Spleen (tissue), 11 donors: ENCODE measurements around the gene ASB10. TPM values are rescaled to one million over a fixed set of nuclear protein-coding genes. Genes with fewer than 3 reads are reported as not detected.
A peak's percentile ranks its signal among the peaks of the same experiment; 100 is the strongest.

Experiments used
- DNase-seq: peaks from one replicate; pipeline ENCODE4 v3.0.0-alpha.2; 2020
- H3K27ac ChIP-seq, 8 donors: fragments of 200-600 bp; sonication (generic) in 7 of 8; 1 replicate in 4 of 8; 2 replicates in 4 of 8; pipeline versions ENCODE4 v1.5.0 to v1.8.0; 2016 to 2021; ENCODE audit warnings: inconsistent platforms in 4 of 8, mild to moderate bottlenecking in 4 of 8, moderate library complexity in 1 of 8
- H3K27me3 ChIP-seq, 7 donors: fragments of 200-600 bp; sonication (generic) in 6 of 7; replicated peaks in 1 of 7; 1 replicate in 4 of 7; 2 replicates in 3 of 7; pipeline versions ENCODE4 v1.5.0 to v1.8.0; 2016 to 2021; ENCODE audit warnings: inconsistent platforms in 3 of 7, mild to moderate bottlenecking in 1 of 7
- H3K36me3 ChIP-seq, 6 donors: fragments of 200-600 bp; sonication (generic) in 5 of 6; 1 replicate in 4 of 6; 2 replicates in 2 of 6; pipeline versions ENCODE4 v1.5.0 to v1.8.0; 2016 to 2021; ENCODE audit warnings: inconsistent platforms in 2 of 6
- H3K4me1 ChIP-seq, 6 donors: fragments of 200-600 bp; sonication (generic) in 5 of 6; 1 replicate in 3 of 6; 2 replicates in 3 of 6; pipeline versions ENCODE4 v1.5.0 to v1.8.0; 2016 to 2021; ENCODE audit warnings: inconsistent platforms in 3 of 6
- H3K4me3 ChIP-seq, 8 donors: fragments of 200-600 bp; sonication (generic) in 7 of 8; 1 replicate in 4 of 8; 2 replicates in 4 of 8; pipeline versions ENCODE4 v1.5.0 to v1.8.0; 2016 to 2021; ENCODE audit warnings: inconsistent platforms in 4 of 8, mild to moderate bottlenecking in 4 of 8, moderate library complexity in 2 of 8
- H3K9me3 ChIP-seq, 8 donors: fragments of 200-600 bp; sonication (generic) in 7 of 8; 1 replicate in 4 of 8; 2 replicates in 4 of 8; pipeline versions ENCODE4 v1.5.0 to v1.8.0; 2016 to 2021; ENCODE audit warnings: inconsistent platforms in 4 of 8
- POLR2A ChIP-seq, 3 donors: fragments of 450-650 bp; IDR thresholded peaks; one replicate each; pipeline ENCODE4 v1.5.1; 2017; ENCODE audit warnings: antibody characterized with exemption in 3 of 3, mild to moderate bottlenecking in 1 of 3
- POLR2AphosphoS5 ChIP-seq, 3 donors: sonication (generic); formaldehyde crosslinking; IDR thresholded peaks; one replicate each; pipeline ENCODE4 v1.5.1; 2017; ENCODE audit warnings: antibody characterized with exemption in 3 of 3
- WGBS, 5 donors: extraction: QIAGEN DNeasy Blood & Tissue Kit in 3 of 5; methylation state at CpG; one replicate each; pipeline versions ENCODE4 v1.1.5 to v1.1.7; 2013 to 2018; 5-methylcytosine and 5-hydroxymethylcytosine counted together
- intact Hi-C: fragments of 100-400 bp; cut with DNase I; formaldehyde crosslinking; loops from one replicate; pipeline ENCODE4 v1.15.0; 2023; ENCODE audit warnings: low total_unique reads
- polyA plus RNA-seq, 3 donors: library from polyadenylated mRNA; stranded (reverse); fragments of 200-250 nt; gene quantifications; one replicate each; pipeline ENCODE4 v1.2.1, GENCODE V29; 2013
- total RNA-seq, 7 donors: library from RNA; depleted of rRNA in 3 of 7; stranded (reverse); fragments of >200 nt in 3 of 7; fragmentation: NEBNext Ultra II Directional in 4 of 7; extraction: Animal tissue kit (Norgen Biotek cat#: 25700) in 4 of 7; gene quantifications; one replicate each; pipeline versions ENCODE4 v1.1.0 to v1.2.1, GENCODE V29; 2016 to 2021
- TF ChIP-seq, protein P1 (sequence below), 11 experiments: fragments of 200-600 bp in 7 of 11; fragments of 450-650 bp in 4 of 11; sonication (generic) in 4 of 11; IDR thresholded peaks in 8 of 11; conservative IDR thresholded peaks in 3 of 11; 1 replicate in 7 of 11; 2 replicates in 4 of 11; pipeline versions ENCODE4 v1.4.0 to v1.8.0; 2016 to 2021; ENCODE audit warnings: antibody characterized with exemption in 11 of 11, inconsistent platforms in 4 of 11, mild to moderate bottlenecking in 1 of 11
- donor health status: healthy with polysubstance abuse.
- donor health status: DM: no; HTN: no; CAD: no; lungs with moderate emphysema.
- donor health status: DM: no; HTN: no; CAD: no.
- donor health status: Bipolar disorder and iron deficiency.
- donor health status: healthy.
- donor health status: DM: no; HTN: no; CAD: no.
- donor health status: DM: yes; HTN: yes; CAD: no.

Gene ASB10
- total and polyA plus RNA-seq, 10 donors = not detected

DNA sequence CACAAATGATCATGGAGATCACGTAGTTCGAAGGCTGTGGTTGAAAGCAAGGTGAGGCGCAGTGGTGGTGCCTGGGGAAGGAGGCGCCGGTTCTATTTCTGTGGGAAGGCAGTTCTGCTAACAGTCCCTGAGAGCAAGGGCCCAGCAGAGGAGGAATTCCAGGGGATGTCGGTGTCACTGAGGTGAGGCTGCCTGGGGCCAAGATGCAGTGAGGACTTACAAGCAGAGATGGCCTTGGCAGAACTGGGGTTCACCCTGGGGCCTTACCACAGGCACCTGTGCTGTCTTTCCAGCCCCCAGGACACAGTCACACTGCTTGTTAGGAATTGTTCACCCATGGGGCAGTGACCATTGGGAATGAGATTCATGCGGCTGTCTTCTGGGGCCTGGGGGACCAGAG is 46.2 kb downstream of the ASB10 start:
- intact Hi-C loops = no loop called here
- no peak overlapping the region for H3K4me3 ChIP-seq
- DNase-seq = no peak
- H3K27ac ChIP-seq = no peak overlapping the region
- H3K4me1 ChIP-seq = peaks cover 0 to 6% (median under 1%) of the 10 kb centered on the region in 6 donors
- no peaks in the 10 kb centered on the region for H3K27me3 ChIP-seq
- no peaks in the 10 kb centered on the region for H3K9me3 ChIP-seq
- peaks cover 0 to 97% (median 35%) of the 10 kb centered on the region in 6 donors for H3K36me3 ChIP-seq
- 92 to 99% (median 97%) methylated on average over 7 of the region's 7 CpGs for WGBS, 5 donors
- TF ChIP-seq, protein P1, sequence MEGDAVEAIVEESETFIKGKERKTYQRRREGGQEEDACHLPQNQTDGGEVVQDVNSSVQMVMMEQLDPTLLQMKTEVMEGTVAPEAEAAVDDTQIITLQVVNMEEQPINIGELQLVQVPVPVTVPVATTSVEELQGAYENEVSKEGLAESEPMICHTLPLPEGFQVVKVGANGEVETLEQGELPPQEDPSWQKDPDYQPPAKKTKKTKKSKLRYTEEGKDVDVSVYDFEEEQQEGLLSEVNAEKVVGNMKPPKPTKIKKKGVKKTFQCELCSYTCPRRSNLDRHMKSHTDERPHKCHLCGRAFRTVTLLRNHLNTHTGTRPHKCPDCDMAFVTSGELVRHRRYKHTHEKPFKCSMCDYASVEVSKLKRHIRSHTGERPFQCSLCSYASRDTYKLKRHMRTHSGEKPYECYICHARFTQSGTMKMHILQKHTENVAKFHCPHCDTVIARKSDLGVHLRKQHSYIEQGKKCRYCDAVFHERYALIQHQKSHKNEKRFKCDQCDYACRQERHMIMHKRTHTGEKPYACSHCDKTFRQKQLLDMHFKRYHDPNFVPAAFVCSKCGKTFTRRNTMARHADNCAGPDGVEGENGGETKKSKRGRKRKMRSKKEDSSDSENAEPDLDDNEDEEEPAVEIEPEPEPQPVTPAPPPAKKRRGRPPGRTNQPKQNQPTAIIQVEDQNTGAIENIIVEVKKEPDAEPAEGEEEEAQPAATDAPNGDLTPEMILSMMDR (IDR thresholded peaks at IDR 0.05 in 8 of 11, conservative IDR thresholded peaks at IDR 0.05 in 3 of 11) = no peak
- TF ChIP-seq POLR2A (IDR thresholded peaks at IDR 0.05) (no peak), POLR2AphosphoS5 (IDR thresholded peaks at IDR 0.05) (no peak)

GRCh38 chr7:151139791-151140190 is 47.3 kb downstream of the ASB10 start:
- H3K27me3 ChIP-seq = no peaks in the 10 kb centered on the region
- DNase-seq = peak; percentile 46
- TF ChIP-seq, protein P1 (IDR thresholded peaks at IDR 0.05 in 8 of 11, conservative IDR thresholded peaks at IDR 0.05 in 3 of 11) = no peak
- no peak for TF ChIP-seq POLR2AphosphoS5 (IDR thresholded peaks at IDR 0.05)
- no peak for TF ChIP-seq POLR2A (IDR thresholded peaks at IDR 0.05)
- 89 to 93% (median 93%) methylated on average over 9 of the region's 9 CpGs for WGBS, 5 donors
- H3K4me3 ChIP-seq = no peak overlapping the region
- H3K4me1 ChIP-seq = peaks cover 0 to 11% (median 2%) of the 10 kb centered on the region in 6 donors
- intact Hi-C loops = no loop called here
- no peaks in the 10 kb centered on the region for H3K9me3 ChIP-seq
- H3K27ac ChIP-seq = no peak overlapping the region
- peaks cover 0 to 100% (median 44%) of the 10 kb centered on the region in 6 donors for H3K36me3 ChIP-seq

GRCh38 chr7:151139071-151139790 is 47.8 kb downstream of the ASB10 start:
- H3K4me1 ChIP-seq = peaks cover 0 to 11% (median 2%) of the 10 kb centered on the region in 6 donors
- H3K9me3 ChIP-seq = no peaks in the 10 kb centered on the region
- TF ChIP-seq POLR2A (IDR thresholded peaks at IDR 0.05) = no peak
- TF ChIP-seq, protein P1 (IDR thresholded peaks at IDR 0.05 in 8 of 11, conservative IDR thresholded peaks at IDR 0.05 in 3 of 11) = no peak
- no peak for TF ChIP-seq POLR2AphosphoS5 (IDR thresholded peaks at IDR 0.05)
- H3K4me3 ChIP-seq = no peak overlapping the region
- H3K27ac ChIP-seq = no peak overlapping the region
- no peaks in the 10 kb centered on the region for H3K27me3 ChIP-seq
- DNase-seq = peak; percentile 51
- 88 to 95% (median 91%) methylated on average over 16 to 18 of the region's 18 CpGs for WGBS, 5 donors
- intact Hi-C loops = no loop called here
- peaks cover 0 to 100% (median 46%) of the 10 kb centered on the region in 6 donors for H3K36me3 ChIP-seq

GRCh38 chr7:151138153-151138851 is 48.7 kb downstream of the ASB10 start:
- 85 to 94% (median 91%) methylated on average over 25 to 30 of the region's 30 CpGs for WGBS, 5 donors
- intact Hi-C loops = no loop called here
- peak; percentile 62 for DNase-seq

More at GRCh38 chr7:151138153-151138851, 48.7 kb downstream of the ASB10 start:
- Histone ChIP-seq H3K9me3 (no peaks in the 10 kb centered on the region), H3K27me3 (no peaks in the 10 kb centered on the region), H3K4me3 (no peak overlapping the region), H3K27ac (no peak overlapping the region), H3K36me3 (peaks cover 0 to 100% (median 44%) of the 10 kb centered on the region in 6 donors), H3K4me1 (peaks cover 0 to 11% (median 2%) of the 10 kb centered on the region in 6 donors)
- TF ChIP-seq, protein P1 (IDR thresholded peaks at IDR 0.05 in 8 of 11, conservative IDR thresholded peaks at IDR 0.05 in 3 of 11) = no peak
- TF ChIP-seq POLR2A (IDR thresholded peaks at IDR 0.05) (no peak), POLR2AphosphoS5 (IDR thresholded peaks at IDR 0.05) (no peak)
